Sigmoid colon (tissue), 3 donors: ENCODE results near the gene TRAPPC5.

Source experiments
- POLR2A ChIP-seq, 2 donors: fragments of 450-650 bp; IDR thresholded peaks; one replicate each; pipeline ENCODE4 v1.6.1; 2016; ENCODE audit warnings: antibody characterized with exemption in 2 of 2, mild to moderate bottlenecking in 2 of 2, moderate library complexity in 2 of 2
- TF ChIP-seq, protein P1 (sequence below), 4 experiments: fragments of 450-650 bp in 3 of 4; fragments of 200-600 bp in 1 of 4; IDR thresholded peaks; one replicate each; pipeline ENCODE4 v1.5.1; 2016 to 2019; ENCODE audit warnings: antibody characterized with exemption in 4 of 4, mild to moderate bottlenecking in 3 of 4, moderate library complexity in 2 of 4

DNA sequence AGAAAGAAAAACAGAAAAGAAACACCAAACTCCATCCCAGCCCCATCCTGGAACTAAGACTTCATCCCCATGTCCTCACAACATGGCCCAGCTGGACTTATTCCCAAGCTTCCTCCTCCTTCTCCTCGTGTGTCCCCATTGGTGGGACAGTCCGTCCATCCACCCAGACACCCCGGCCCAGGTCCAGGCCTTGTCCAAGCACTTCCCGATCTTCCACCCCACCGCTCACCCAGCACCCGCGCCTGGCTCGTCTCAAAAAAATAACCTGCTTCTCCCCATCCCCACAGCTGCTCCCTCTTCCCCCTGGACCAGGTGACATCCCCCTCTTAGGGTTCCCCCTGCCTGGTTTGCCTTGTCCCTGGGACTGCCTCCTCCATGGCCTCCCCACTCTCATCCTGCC lies 22.7 kb downstream of the TRAPPC5 start:
- TF ChIP-seq, protein P1, sequence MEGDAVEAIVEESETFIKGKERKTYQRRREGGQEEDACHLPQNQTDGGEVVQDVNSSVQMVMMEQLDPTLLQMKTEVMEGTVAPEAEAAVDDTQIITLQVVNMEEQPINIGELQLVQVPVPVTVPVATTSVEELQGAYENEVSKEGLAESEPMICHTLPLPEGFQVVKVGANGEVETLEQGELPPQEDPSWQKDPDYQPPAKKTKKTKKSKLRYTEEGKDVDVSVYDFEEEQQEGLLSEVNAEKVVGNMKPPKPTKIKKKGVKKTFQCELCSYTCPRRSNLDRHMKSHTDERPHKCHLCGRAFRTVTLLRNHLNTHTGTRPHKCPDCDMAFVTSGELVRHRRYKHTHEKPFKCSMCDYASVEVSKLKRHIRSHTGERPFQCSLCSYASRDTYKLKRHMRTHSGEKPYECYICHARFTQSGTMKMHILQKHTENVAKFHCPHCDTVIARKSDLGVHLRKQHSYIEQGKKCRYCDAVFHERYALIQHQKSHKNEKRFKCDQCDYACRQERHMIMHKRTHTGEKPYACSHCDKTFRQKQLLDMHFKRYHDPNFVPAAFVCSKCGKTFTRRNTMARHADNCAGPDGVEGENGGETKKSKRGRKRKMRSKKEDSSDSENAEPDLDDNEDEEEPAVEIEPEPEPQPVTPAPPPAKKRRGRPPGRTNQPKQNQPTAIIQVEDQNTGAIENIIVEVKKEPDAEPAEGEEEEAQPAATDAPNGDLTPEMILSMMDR (IDR thresholded peaks at IDR 0.05) = no peak
- no peak for TF ChIP-seq POLR2A (IDR thresholded peaks at IDR 0.05)
